Measurements from ENCODE around the gene CNGA2.

The CNGA2 gene

DNA sequence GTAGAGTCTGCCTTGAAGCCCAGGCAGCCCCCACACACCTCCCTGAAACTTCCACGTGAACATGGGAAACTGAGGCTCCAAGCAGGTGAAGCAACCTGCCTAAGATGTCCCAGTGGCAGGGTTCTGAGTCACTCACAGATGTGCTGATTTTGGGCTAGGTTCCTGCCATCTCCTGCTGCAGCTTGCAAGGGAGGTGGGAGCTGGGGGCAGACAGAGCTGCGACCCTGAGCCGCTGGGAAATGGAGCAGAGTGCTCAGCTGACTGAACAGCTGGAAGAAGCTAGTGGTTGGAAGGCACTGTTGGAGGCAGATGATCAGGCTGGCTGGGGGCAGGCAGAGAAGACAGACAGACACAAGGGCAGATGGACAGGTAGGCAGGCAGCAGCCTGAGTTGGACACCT lies 22.3 kb upstream of the CNGA2 start:
- DNase-seq = no peak

- no peak for DNase-seq
Measured at GRCh38 chrX:151713849-151714248, 20.7 kb upstream of the CNGA2 start.

GRCh38 chrX:151714362-151714761 lies 20.2 kb upstream of the CNGA2 start:
- DNase-seq = no peak

DNA sequence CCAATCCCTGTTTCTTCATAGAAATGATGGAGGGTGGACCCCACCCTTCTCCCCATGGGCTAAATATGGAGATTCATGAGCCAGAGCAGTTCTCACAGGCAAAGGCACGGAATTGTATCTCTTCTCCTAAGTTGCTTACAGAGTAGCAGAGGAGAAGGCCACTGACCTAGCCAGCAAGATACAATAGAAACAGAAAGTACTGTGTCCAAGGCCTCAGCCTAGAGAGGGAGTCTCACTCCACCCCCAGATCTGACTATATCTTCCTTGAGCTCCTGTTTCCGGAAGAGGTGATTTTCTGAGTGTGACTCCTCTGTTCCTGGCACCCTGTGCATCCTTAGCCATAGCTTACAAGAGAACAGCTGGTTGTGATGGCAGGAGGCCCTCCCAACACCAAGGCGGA lies 18.8 kb upstream of the CNGA2 start, which contains the start of gene FATE1:
FATE1 (plus strand) TSS at position 284 of the 400 bp plus-strand sequence; CDS start at position 369, 85 bp downstream.
- no peak for DNase-seq

GRCh38 chrX:151722241-151722846 lies 12.2 kb upstream of the CNGA2 start:
- no peak for DNase-seq

GRCh38 chrX:151723156-151723760 lies 11.3 kb upstream of the CNGA2 start:
- no peak for DNase-seq

DNA sequence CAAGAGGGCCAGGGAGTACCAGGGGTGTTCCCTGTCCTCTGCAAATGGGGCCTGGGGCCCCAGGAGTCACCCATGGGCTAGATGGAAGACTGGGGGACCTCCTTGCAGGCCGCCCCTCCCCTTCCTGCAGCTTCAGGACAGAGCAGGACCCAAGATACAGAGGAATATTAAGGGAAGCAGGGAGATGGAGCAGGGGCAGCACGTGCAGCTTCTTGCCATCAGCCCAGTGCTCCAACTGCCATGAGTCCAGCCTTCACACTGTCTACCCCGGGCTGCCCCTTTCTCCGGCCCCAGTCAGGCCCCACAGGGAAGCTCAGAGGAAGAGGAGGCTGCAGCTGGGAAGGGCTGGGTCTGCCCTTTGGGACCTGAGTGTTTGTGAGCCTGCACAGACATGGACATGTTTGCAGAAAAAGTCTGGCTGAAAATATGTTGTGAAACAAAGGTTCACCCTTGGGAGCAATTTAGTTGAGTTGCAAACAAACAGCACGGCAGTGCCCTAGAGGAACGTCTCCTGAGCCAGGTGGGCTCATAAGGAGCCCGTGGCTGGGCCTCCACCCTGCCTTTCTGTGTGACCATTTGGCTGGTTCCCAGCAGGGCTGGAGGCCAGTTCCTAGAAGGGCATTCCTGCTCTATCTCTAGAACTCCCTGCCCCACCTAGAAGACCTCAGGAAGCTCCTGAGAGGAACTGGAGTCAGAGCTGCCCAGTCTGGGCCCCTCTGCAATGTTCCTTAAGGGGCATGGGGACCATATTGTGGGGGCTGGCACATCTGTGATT lies 9.8 kb upstream of the CNGA2 start:
- DNase-seq = no peak

DNA sequence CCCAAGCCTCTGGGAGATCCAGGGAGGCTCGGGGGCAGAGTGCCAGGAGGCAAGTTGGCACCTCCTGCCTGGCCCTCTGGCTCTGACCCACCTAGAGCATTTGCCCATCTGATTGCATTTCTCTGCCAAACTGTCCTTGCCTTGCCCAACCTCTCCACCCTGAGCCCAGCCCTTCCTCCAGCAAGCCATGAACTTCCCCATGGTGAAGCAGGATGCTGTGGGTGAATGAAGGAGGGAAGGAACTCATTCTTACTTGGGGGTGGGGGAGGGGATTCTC lies 9.3 kb upstream of the CNGA2 start:
- no peak for DNase-seq

- no peak for DNase-seq
Measured at GRCh38 chrX:151726751-151727150, 7.8 kb upstream of the CNGA2 start.

- DNase-seq = no peak
Measured at GRCh38 chrX:151727346-151727745, 7.2 kb upstream of the CNGA2 start.

- DNase-seq = no peak
Measured at GRCh38 chrX:151729056-151729725, 5.4 kb upstream of the CNGA2 start.

DNA sequence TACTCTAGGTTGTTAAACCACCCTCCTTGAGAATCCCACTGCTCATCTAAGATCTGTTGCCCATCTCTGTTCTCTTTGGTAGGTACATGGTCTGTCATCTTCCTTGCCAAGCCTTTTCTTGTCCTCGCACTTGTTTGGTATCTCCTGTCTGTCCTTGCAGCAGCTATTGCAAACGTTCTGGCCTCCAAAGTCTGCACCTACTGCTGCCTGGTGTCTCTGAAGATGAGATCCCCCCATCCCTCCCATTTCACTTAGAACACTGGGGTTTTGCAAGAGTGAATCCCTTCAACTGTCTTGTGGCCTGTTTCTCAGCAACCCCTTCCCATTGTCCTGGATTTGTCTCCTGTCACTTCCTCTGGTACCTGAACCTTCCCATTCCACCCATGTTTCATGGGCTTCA lies 673 bp downstream of the CNGA2 start:
- no peak for DNase-seq

DNA sequence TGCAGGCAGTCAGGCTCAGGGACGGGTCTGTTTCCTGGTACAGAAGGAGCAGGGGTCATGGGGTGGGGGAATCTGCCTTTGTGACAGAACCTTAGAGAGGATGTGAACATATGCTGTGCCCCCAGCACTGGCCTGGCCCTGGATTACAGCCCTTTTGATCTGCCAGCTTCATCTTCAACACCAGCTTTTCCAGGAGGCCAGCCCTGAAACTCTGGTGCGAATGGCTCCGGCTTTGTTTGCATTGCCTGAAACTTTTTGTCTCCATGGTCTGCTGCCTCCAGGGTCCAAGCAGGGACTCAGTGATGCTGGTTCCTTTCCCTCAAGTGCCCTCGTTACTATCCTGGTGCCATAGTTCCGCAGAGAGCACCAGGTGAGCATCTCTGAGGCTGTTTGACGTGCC lies 2.1 kb downstream of the CNGA2 start:
- DNase-seq = no peak

DNA sequence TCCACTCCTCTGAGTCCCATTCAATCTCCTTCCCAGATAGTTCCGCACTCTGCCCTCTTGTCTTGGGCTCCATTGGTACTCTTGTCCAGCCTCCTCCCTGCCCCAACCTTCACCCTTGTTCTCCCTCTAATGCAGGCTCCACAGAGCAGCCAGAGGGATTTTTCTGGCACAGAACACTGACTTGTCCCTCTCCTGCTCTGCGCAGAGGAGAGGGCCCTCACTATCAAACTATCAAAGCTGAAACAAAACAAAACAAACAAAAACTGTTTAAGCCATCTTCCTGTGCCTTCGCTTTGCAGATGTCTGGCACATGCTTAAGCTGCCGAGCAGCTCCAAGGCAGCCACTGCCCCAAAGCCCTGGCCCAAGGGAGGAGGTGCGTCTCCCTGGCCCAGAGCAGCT lies 2.9 kb downstream of the CNGA2 start:
- no peak for DNase-seq

DNA sequence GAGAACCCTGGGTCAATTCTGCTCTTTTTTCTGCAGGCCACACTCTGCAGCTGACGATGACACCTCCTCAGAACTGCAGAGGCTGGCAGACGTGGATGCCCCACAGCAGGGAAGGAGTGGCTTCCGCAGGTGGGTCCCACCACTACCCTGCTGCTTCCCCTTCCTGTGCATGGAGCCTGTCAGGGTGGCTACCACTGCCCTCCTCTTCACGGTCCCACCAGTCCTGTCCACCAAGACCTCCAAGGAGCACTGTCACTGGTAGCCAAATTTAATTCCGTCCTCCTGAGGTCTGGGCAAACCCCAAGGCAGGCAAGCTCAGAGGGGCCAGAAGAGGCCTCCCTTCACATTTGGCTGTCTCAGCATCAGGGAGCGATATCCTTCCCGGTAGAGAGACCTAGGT lies 4.2 kb downstream of the CNGA2 start:
- DNase-seq = no peak

DNA sequence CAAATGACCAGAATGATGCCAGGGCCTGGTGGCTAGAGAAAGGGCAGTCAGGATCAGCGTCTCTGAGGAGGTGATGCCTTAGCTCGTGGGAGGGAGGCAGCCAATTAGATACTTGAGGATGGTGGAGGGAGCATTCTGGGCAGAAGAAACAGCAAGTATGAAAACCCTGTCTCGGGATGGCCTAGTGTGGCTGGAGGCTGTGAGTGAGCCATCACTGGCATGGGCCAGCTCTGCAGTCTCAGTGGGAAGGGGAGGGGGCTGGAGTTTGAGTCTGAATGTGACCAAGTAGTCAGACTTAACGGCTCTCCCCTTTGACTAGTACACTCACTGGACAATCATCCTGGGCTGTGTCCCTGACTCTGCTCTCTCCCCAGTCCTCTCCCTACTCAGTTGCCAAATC lies 7.1 kb downstream of the CNGA2 start:
- no peak for DNase-seq

DNA sequence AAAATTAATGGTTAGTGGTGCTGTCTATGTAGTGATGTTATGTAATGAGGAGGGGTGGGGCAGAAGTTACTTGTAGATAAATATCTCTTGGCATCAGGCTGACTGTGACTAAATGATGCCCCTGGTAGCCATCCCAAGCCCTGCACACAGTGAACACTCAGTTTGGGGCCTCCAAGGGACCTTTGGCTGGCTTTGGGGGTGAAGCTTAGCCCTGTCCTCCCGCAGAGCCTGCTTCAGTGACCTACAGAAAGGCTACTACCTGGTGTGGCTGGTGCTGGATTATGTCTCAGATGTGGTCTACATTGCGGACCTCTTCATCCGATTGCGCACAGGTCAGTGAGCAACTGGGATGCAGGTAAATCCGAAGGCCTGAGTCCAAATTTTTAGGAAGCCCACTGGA lies 7.8 kb downstream of the CNGA2 start:
- DNase-seq = no peak

- DNase-seq = no peak
Measured at GRCh38 chrX:151743651-151744470, 9.3 kb downstream of the CNGA2 start.

DNA sequence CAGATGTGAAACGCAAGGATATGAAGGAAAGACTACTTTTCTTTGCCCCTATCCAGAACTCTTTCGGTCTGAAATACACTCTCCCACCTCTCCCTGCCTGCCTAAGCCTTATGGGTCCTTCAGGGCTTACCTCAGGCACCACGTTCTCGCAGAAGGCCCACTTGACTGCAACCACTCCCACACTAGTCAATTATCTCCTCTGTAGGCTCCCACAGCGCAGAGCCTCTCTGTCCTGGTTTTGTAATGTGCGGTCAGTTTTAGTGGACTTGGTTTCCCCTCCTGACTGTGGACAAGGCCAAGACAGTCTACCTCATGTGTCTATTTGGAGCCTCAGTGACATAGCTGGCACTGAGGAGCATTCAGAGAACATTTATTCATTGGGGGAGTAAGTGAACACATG lies 11.1 kb downstream of the CNGA2 start:
- DNase-seq = no peak

DNA sequence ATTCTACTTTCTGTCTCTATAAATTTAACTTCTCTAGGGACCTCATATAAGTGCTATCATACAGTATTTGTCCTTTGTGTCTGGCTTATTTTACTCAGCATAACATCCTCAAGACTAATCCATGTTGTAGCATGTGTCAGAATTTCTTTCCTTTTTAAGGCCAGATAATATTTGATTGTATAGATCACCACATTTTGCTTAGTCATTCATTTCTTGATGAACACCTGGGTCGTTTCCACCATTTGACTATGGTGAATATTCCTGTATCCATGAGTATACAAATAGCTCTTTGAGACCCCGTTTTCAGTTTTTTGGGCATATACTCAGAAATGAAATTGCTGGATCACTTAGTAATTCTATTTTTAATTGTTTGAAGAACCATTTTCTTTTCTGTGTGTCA lies 12.0 kb downstream of the CNGA2 start:
- no peak for DNase-seq

DNA sequence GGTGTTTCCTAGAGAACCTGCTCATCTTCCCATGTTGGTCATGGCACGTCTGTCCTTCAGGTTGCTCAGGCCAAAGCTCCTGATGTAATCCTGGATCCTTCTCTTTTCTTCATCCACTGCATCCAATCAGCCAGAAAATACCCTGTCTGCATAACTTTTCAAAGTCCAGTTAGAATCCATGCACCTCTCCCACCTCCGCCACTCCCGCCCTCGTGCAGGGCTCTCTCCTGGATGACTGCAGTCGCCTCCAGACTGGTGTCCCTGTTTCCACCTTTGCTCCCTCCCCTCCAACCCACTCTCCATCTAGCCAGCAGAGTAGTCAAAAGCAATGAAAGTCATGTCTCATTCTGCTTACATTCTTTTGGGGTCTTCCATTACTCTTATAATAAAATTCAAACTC lies 16.0 kb downstream of the CNGA2 start:
- DNase-seq = no peak

DNA sequence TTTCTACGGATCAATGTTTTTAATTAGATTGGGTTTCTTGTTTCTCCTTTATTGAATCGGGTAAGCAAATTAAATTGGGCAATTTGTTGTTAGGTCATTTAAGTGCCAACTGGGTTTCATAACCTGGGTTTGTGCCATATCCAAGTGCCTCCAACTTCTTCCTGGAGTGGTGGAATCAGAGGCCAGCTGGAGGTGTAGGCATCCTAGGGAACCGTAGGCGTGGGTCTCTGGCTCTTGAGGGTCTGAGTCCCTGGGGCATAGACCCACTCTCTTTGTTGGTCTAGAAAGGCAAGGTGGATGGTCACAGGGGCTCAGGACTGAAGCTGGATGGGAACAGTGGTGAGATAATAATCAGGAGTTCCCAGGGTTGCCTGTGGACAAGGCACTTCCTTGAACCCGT lies 18.3 kb downstream of the CNGA2 start:
- no peak for DNase-seq

Data from DMS 273 treated with DMSO at 0.1 percent for 48 hours (cell line).